Left ventricle myocardium inferior (tissue), 1 donor: ENCODE results near the gene MAPK8. TPM values are rescaled to one million over a fixed set of nuclear protein-coding genes. Genes with fewer than 3 reads are reported as not detected.

Experiments used
- DNase-seq: peaks from one replicate; pipeline ENCODE4 v3.0.0-alpha.2; 2020
- H3K27ac ChIP-seq: fragments of 200-600 bp; replicated peaks from 2 replicates; pipeline ENCODE4 v1.8.0; 2021
- H3K27me3 ChIP-seq: fragments of 200-600 bp; 2 replicates; pipeline ENCODE4 v1.8.0; 2021; ENCODE audit warnings: low read depth
- H3K36me3 ChIP-seq: fragments of 200-600 bp; 2 replicates; pipeline ENCODE4 v1.8.0; 2021
- H3K4me1 ChIP-seq: fragments of 200-600 bp; 2 replicates; pipeline ENCODE4 v1.8.0; 2021
- H3K4me3 ChIP-seq: fragments of 200-600 bp; 2 replicates; pipeline ENCODE4 v1.8.0; 2021; ENCODE audit warnings: mild to moderate bottlenecking, moderate library complexity
- H3K9me3 ChIP-seq: fragments of 200-600 bp; replicated peaks from 2 replicates; pipeline ENCODE4 v1.8.0; 2021
- intact Hi-C: fragments of 100-400 bp; cut with micrococcal nuclease; formaldehyde crosslinking; loops from one replicate; pipeline ENCODE4 v1.11.0; 2022
- total RNA-seq: library from RNA; stranded (reverse); fragmentation: NEBNext Ultra II Directional; extraction: Animal tissue kit (Norgen Biotek cat#: 25700); gene quantifications from one replicate; pipeline ENCODE4 v1.2.1, GENCODE V29; 2021
- TF ChIP-seq, protein P1 (sequence below): fragments of 200-600 bp; IDR thresholded peaks from 2 replicates; pipeline ENCODE4 v1.8.0; 2021; ENCODE audit warnings: antibody characterized with exemption, mild to moderate bottlenecking, borderline replicate concordance
- donor health status: DM: no; HTN: yes; CAD: no; lungs with severe emphysema.

Gene MAPK8
- total RNA-seq, 1 donor from 2014 or later = 32.7 TPM

DNA sequence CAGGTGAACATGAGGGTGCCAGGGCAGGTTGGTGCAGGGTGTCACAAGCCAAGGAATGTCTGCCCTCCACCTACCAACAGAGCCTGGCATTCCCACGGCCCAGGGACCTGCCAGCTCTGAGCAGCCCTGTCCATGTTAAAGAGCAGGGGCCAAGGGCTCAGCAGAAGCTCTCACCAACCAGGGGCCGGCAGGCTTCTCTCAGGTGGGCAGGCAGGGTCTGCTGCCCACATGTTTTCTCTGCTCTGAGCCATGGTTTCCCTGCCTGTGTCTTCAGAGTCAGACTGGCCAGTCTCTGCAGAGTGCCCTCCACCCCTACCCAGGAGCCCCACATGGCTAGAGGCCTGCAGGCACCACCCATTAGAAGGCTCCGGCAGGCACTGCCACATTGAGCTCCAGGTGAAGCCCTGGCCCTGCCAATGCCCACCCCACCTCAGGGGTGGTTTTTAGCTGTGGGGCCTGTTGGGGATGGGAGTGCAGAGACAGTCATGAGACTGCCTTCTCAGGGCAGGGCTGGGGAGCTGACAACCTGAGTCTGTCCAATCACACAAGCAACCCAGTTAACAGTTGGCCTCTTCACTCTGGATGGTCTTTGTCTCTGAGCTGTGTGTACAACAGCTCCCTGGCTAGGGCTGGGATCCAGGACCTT lies 162.5 kb downstream of the MAPK8 start:
- Histone ChIP-seq H3K4me3 (no peak overlapping the region), H3K4me1 (peaks cover 45% of the 10 kb centered on the region), H3K36me3 (no peaks in the 10 kb centered on the region), H3K27ac (no peak overlapping the region), H3K27me3 (peaks cover 20% of the 10 kb centered on the region), H3K9me3 (no peaks in the 10 kb centered on the region)
- DNase-seq = no peak
- intact Hi-C loops = no loop called here
- TF ChIP-seq, protein P1, sequence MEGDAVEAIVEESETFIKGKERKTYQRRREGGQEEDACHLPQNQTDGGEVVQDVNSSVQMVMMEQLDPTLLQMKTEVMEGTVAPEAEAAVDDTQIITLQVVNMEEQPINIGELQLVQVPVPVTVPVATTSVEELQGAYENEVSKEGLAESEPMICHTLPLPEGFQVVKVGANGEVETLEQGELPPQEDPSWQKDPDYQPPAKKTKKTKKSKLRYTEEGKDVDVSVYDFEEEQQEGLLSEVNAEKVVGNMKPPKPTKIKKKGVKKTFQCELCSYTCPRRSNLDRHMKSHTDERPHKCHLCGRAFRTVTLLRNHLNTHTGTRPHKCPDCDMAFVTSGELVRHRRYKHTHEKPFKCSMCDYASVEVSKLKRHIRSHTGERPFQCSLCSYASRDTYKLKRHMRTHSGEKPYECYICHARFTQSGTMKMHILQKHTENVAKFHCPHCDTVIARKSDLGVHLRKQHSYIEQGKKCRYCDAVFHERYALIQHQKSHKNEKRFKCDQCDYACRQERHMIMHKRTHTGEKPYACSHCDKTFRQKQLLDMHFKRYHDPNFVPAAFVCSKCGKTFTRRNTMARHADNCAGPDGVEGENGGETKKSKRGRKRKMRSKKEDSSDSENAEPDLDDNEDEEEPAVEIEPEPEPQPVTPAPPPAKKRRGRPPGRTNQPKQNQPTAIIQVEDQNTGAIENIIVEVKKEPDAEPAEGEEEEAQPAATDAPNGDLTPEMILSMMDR = no peak

DNA sequence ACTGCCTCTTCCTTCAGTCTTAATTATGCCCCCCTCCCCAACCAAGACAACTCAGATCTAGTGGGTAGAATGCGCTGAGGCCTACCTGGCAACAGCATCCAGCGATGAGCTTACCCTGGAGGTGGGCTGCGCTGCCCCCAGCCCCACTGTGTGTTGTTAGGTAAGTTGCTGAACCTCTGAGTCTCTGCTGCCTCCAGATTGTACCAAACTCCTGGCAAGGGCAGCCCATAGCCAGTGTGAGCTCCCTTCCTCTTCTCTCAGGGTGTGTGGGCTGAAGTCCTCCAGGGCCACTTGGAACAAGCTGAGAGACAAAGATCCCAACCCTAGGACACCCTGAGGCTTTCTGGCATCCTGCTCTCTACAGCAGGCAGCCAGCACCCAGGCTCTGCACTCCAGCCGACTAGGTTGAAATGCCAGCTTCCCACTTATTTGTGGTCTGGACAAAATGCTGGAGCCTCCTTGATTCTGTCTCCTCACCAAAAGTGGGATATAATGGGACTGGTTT lies 163.1 kb downstream of the MAPK8 start:
- no peak for DNase-seq

DNA sequence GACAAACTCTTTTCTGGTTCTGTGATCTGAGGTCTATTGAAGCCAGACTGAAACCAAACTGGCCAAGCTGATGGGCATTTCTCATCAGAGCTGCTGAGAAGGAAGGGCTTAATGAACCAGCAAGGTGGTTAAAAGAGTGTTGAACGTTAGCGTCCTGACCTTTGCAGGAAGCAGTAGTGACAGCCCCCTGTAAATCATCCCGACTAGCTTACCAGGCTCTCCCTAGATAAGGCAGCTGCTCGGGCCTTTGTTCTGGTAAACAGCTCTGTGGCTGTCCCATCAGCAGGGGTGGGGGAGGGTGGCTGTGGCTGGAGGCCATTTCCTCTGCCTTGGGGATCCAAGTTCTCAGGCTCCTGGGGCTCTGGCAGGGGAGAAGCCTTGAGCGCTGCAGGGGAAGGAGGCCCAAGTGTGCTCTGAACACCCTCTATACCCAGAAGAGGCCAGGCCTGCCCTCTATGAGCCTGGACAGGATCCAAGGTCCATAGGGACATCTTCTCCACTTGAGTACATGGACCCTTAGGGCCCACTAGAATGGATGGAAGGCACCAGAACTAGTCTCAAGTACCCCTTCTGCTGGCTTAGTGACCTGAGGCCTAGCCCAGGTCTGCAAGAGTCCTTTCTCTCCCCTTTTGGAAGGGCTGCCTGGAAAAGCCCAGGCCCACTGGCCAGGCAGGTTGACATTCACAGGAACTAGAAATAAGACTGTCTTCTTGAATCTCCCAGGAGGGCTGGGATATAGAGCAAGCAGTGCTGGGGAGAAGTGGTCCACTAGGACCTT lies 163.8 kb downstream of the MAPK8 start:
- Histone ChIP-seq H3K27me3 (peaks cover 17% of the 10 kb centered on the region), H3K9me3 (no peaks in the 10 kb centered on the region), H3K4me1 (peaks cover 31% of the 10 kb centered on the region), H3K27ac (no peak overlapping the region), H3K4me3 (no peak overlapping the region), H3K36me3 (no peaks in the 10 kb centered on the region)
- intact Hi-C loops = no loop called here
- no peak for DNase-seq
- TF ChIP-seq, protein P1 = no peak

More for the DNA sequence above, 163.1 kb downstream of the MAPK8 start:
- no peak overlapping the region for H3K27ac ChIP-seq
- peaks cover 20% of the 10 kb centered on the region for H3K27me3 ChIP-seq
- peaks cover 39% of the 10 kb centered on the region for H3K4me1 ChIP-seq
- TF ChIP-seq, protein P1 = no peak
- intact Hi-C loops = no loop called here
- H3K9me3 ChIP-seq = no peaks in the 10 kb centered on the region
- no peaks in the 10 kb centered on the region for H3K36me3 ChIP-seq
- H3K4me3 ChIP-seq = no peak overlapping the region

DNA sequence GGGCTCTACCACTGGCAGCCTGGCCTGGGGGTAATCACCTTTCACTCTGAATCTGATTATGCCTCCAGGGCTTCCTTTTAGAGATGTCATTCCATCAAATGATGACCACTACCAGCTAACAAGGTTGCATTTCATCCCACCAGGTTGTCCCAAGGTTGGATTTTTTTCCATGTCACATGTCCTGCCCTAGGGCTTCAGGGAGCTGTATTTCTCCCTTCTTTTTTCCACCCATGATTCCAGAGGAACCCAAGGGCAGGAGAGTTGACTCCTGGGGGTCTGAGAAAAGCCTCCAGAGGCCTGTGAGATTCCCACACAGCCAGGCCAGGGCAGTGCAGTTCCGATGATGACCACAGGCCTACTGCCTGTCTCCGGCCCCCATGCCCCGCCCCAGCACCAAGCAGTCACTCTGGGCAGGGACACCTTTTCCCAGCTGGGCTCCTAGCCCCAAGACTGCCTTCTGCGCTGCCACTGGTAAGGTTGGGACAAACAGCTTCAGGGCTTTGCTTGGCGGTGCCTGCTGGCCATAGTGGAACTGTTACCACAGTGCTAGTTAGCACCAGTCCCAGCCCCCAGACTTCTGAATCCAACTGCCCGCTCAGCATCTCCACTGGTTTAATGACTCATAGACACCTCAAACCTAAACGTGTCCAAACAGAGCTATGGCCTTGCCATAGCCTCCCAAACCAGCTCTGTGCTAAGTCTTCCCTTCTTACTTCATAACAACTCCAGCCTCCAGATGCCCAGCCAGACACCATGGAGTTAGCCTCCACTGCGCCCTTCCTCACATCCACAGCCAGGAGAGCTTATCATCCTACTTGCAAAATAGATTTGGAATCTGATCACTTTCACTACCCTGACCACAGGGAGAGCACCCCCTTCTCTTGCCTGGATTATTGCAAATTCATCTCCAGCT lies 164.7 kb downstream of the MAPK8 start:
- Histone ChIP-seq H3K4me3 (no peak overlapping the region), H3K9me3 (no peaks in the 10 kb centered on the region), H3K27me3 (peaks cover 10% of the 10 kb centered on the region), H3K36me3 (no peaks in the 10 kb centered on the region), H3K27ac (no peak overlapping the region), H3K4me1 (peaks cover 23% of the 10 kb centered on the region)
- TF ChIP-seq, protein P1 = no peak
- intact Hi-C loops = no loop called here
- DNase-seq = no peak

DNA sequence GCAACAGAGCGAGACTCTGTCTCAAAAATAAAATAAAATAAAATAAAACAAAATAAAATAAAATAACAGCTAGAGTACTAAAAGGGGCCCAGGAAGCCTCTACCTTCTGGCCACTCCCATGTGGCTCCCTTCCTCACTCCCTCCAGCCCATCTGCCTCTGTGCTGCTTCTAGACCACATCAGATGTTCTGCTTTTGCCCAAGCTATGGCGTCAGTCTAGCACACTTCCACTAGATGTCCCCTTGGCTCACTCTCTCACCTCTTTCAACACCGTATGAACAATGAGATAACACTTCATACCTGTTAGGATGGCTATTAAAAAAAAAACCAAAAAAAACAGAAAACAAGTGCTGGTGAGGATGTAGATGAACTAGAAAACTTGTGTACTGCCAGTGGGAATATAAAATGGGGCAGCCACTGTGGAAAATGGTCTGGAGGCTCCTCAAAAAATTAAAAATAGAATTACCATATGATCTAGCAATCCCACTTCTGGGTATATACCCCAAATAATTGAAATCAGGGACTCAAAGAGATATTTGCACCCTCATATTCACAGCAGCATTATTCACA lies 166.1 kb downstream of the MAPK8 start:
- no peaks in the 10 kb centered on the region for H3K9me3 ChIP-seq
- no peak overlapping the region for H3K27ac ChIP-seq
- H3K4me1 ChIP-seq = peaks cover 19% of the 10 kb centered on the region
- intact Hi-C loops = no loop called here
- no peaks in the 10 kb centered on the region for H3K36me3 ChIP-seq
- DNase-seq = no peak
- no peaks in the 10 kb centered on the region for H3K27me3 ChIP-seq
- TF ChIP-seq, protein P1 = no peak
- H3K4me3 ChIP-seq = no peak overlapping the region
